Suprapubic skin (tissue), 4 donors: Measurements from ENCODE around the gene TBC1D17.

Experiments used
- CTCF ChIP-seq, 2 donors: fragments of 200-600 bp in 1 of 2; fragments of 450-650 bp in 1 of 2; sonication (generic) in 1 of 2; IDR thresholded peaks; one replicate each; pipeline ENCODE4 v1.5.1; 2016 to 2019; ENCODE audit warnings: antibody characterized with exemption in 2 of 2, mild to moderate bottlenecking in 1 of 2, moderate library complexity in 1 of 2
- EP300 ChIP-seq: sonication (generic); formaldehyde crosslinking; IDR thresholded peaks from one replicate; pipeline ENCODE4 v1.6.1; 2017; ENCODE audit warnings: antibody characterized with exemption
- POLR2A ChIP-seq, 2 donors: fragments of 450-650 bp; IDR thresholded peaks; one replicate each; pipeline ENCODE4 v1.6.1; 2017; ENCODE audit warnings: antibody characterized with exemption in 2 of 2, mild to moderate bottlenecking in 2 of 2, moderate library complexity in 2 of 2
- POLR2AphosphoS5 ChIP-seq, 3 donors: sonication (generic); formaldehyde crosslinking; IDR thresholded peaks; one replicate each; pipeline ENCODE4 v1.6.1; 2017; ENCODE audit warnings: antibody characterized with exemption in 3 of 3

- TF ChIP-seq CTCF (IDR thresholded peaks at IDR 0.05) (no peak), POLR2A (IDR thresholded peaks at IDR 0.05) (no peak), POLR2AphosphoS5 (IDR thresholded peaks at IDR 0.05) (no peak), EP300 (no peak)
Observed at GRCh38 chr19:49840321-49840720, 37.2 kb upstream of the TBC1D17 start.
